Measurements from ENCODE around the gene TSPAN9. TPM values are rescaled to one million over a fixed set of nuclear protein-coding genes. Genes with fewer than 3 reads are reported as not detected.

TSPAN9 gene
- total RNA-seq, 2 experiments from 2014 or later, result 0.07 TPM; not detected in 1

- CTCF ChIA-PET, result interaction anchor here (1.3 to 1.7 kb wide), 2 partner anchors 9 to 28 kb away, joined by 4 to 9 read pairs; no protein-coding TSS in a partner anchor
Observed at GRCh38 chr12:3032770-3033538, 44.2 kb upstream of the TSPAN9 start.

GRCh38 chr12:3033539-3033867, 43.7 kb upstream of the TSPAN9 start:
- TF ChIP-seq CTCF (IDR thresholded peaks at IDR 0.05), result no peak
- ChIA-PET POLR2A (no interaction called here), CTCF (interaction anchor here (1.1 to 1.9 kb wide), 7 partner anchors 8 to 188 kb away, joined by 3 to 9 read pairs (median 6); no protein-coding TSS in a partner anchor)
- no peak overlapping the region for H3K27ac Mint-ChIP-seq
- DNase-seq (no peak), ATAC-seq (no peak)
- H3K4me3 Mint-ChIP-seq, result no peak overlapping the region
- intact Hi-C loops (cut with micrococcal nuclease), result no loop called here
- no peaks in the 10 kb centered on the region for H3K4me1 Mint-ChIP-seq (ENCODE audit: low read depth)
- no peaks in the 10 kb centered on the region for H3K36me3 Mint-ChIP-seq (ENCODE audit: low read depth)
- H3K27me3 Mint-ChIP-seq, result peaks cover 2% of the 10 kb centered on the region
- H3K9me3 Mint-ChIP-seq, result no peaks in the 10 kb centered on the region

More at GRCh38 chr12:3032770-3033538, 44.2 kb upstream of the TSPAN9 start:
- DNase-seq (no peak), ATAC-seq (no peak)
- Mint-ChIP-seq H3K4me3 (no peak overlapping the region), H3K9me3 (no peaks in the 10 kb centered on the region), H3K4me1 (ENCODE audit: low read depth) (no peaks in the 10 kb centered on the region), H3K27me3 (peaks cover 2% of the 10 kb centered on the region), H3K27ac (no peak overlapping the region), H3K36me3 (ENCODE audit: low read depth) (no peaks in the 10 kb centered on the region)
- intact Hi-C loops (cut with micrococcal nuclease), result no loop called here
- POLR2A ChIA-PET, result no interaction called here
- TF ChIP-seq CTCF (IDR thresholded peaks at IDR 0.05), result no peak

GRCh38 chr12:3034067-3034750, 43.0 kb upstream of the TSPAN9 start:
- POLR2A ChIA-PET, result no interaction called here
- ATAC-seq, result peak; percentile 99
- H3K27ac Mint-ChIP-seq, result no peak overlapping the region
- no peak overlapping the region for H3K4me3 Mint-ChIP-seq
- intact Hi-C loops (cut with micrococcal nuclease), result no loop called here
- CTCF ChIA-PET, result interaction anchor here (0.5 to 1.9 kb wide), 17 partner anchors 8 to 188 kb away, joined by 3 to 9 read pairs (median 3); no protein-coding TSS in a partner anchor
- H3K9me3 Mint-ChIP-seq, result no peaks in the 10 kb centered on the region
- no peaks in the 10 kb centered on the region for H3K36me3 Mint-ChIP-seq (ENCODE audit: low read depth)
- DNase-seq, result peak; percentile 74
- peak; percentile 47 for TF ChIP-seq CTCF (IDR thresholded peaks at IDR 0.05)
- H3K27me3 Mint-ChIP-seq, result peaks cover 2% of the 10 kb centered on the region
- H3K4me1 Mint-ChIP-seq (ENCODE audit: low read depth), result no peaks in the 10 kb centered on the region

GRCh38 chr12:3035171-3035570, 42.0 kb upstream of the TSPAN9 start:
- no peak overlapping the region for H3K27ac Mint-ChIP-seq
- no peaks in the 10 kb centered on the region for H3K4me1 Mint-ChIP-seq (ENCODE audit: low read depth)
- no peak overlapping the region for H3K4me3 Mint-ChIP-seq
- intact Hi-C loops (cut with micrococcal nuclease), result no loop called here
- no peaks in the 10 kb centered on the region for H3K27me3 Mint-ChIP-seq
- TF ChIP-seq CTCF (IDR thresholded peaks at IDR 0.05), result no peak
- ChIA-PET CTCF (interaction anchor here (0.8 to 1.9 kb wide), 4 partner anchors 22 to 188 kb away, joined by 3 to 6 read pairs (median 4); no protein-coding TSS in a partner anchor), POLR2A (no interaction called here)
- no peak for ATAC-seq
- no peak for DNase-seq
- no peaks in the 10 kb centered on the region for H3K9me3 Mint-ChIP-seq
- H3K36me3 Mint-ChIP-seq (ENCODE audit: low read depth), result no peaks in the 10 kb centered on the region
